Measurements from ENCODE around the gene OBSCN. TPM values are rescaled to one million over a fixed set of nuclear protein-coding genes. Genes with fewer than 3 reads are reported as not detected.
A peak's percentile ranks its signal among the peaks of the same experiment; 100 is the strongest.

The OBSCN gene
- total RNA-seq, 1 experiment from 2014 or later = 33.3 TPM

DNA sequence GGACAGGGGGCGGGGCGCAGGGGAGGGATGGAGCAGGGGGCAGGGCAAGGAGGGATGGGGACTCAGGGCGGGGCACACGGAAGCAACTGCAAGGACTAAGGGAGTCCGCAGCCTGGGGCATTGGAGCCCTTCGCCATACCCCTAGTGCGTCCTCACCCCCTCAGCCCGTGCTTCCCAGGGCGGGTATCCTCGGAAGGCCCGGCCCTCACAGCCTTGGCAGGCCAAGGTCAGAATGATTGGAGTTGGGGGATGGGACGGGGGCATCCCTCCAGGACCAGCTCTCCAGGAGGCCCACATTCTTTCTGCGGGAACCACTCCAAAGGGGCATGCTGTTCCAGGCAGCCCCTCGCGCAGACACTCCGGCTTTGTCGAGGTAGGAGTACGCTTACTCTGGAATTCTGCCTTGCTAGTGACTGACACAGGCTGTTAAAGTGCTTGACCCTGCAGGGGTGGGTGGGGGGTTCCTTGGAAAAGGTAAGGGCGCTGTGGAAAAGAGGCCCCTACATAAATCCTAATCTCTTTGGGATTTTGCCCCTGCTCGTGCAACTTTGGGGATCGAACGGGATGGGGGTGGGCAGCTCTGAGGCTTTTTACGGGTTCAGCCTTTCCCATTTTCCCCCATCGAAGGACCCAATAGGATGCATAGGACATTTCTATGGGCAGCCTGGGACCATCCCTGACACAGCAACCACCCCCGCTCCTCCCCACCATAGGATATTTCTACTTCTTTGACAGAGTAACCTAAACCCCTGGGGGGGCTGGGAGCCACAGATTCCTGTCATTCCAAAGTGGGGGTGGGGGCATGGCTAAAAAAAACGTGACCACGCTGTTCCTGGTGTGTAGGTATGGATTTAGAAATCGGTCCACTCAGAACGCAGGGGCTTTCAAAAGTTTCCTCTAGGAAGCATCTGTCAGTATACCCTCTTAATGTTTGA, 199.5 kb downstream of the OBSCN start:
- Histone ChIP-seq H3K27me3 (ENCODE audit: insufficient read depth, low read length) (peaks cover 4% of the 10 kb centered on the region; the same call in 1 of the 2 replicates), H2BK120ac (ENCODE audit: low read depth, low read length, poor library complexity, severe bottlenecking) (no peak overlapping the region), H3K18ac (ENCODE audit: insufficient read length, low read depth, low read length) (no peak overlapping the region), H4K8ac (replicated peaks; ENCODE audit: insufficient read length, low read depth, low read length) (no peak overlapping the region), H3K4me2 (ENCODE audit: insufficient read depth, insufficient read length, low read length) (peak overlapping the region; percentile 86), H3K79me2 (ENCODE audit: insufficient read depth, low read length) (peaks cover 23% of the 10 kb centered on the region), H2BK15ac (ENCODE audit: low read depth, low read length) (no peak overlapping the region), H3K27ac (ENCODE audit: insufficient read length, low read depth, low read length) (no peak overlapping the region), H4K5ac (ENCODE audit: insufficient read length, low read depth, low read length) (no peak overlapping the region), H2BK12ac (ENCODE audit: insufficient read length, low read depth, low read length) (no peak overlapping the region), H3K79me1 (ENCODE audit: insufficient read depth, low read depth, low read length, poor library complexity, severe bottlenecking) (peaks cover 16% of the 10 kb centered on the region), H3K4ac (ENCODE audit: low read depth, low read length) (no peak overlapping the region), H2AFZ (ENCODE audit: low read length) (no peak overlapping the region), H2AK5ac (ENCODE audit: insufficient read length, low read length) (no peak overlapping the region), H4K20me1 (ENCODE audit: control insufficient read depth, insufficient read depth, insufficient read length) (peaks cover 2% of the 10 kb centered on the region), H3K9me3 (ENCODE audit: control insufficient read depth, low read depth, low read length) (no peaks in the 10 kb centered on the region), H2BK20ac (ENCODE audit: low read depth, low read length, poor library complexity, severe bottlenecking) (no peak overlapping the region), H3K23ac (ENCODE audit: insufficient read length, low read depth, low read length) (no peak overlapping the region), H3K14ac (ENCODE audit: insufficient read depth, low read length) (no peak overlapping the region), H3K56ac (ENCODE audit: insufficient read length, low read depth, low read length) (no peak overlapping the region), H3K23me2 (ENCODE audit: insufficient read length, low read depth, low read length, poor library complexity, severe bottlenecking) (peaks cover 15% of the 10 kb centered on the region), H4K91ac (ENCODE audit: insufficient read length, low read depth, low read length) (no peak overlapping the region), H3K9ac (ENCODE audit: extremely low read depth, insufficient read length, low read length) (no peak overlapping the region), H2BK5ac (ENCODE audit: insufficient read length, low read length) (no peak overlapping the region), H3K4me1 (ENCODE audit: insufficient read depth, low read length) (0 out of 2 replicates have a peak, but pooled peaks cover 5% of the 10 kb centered on the region), H3T11ph (ENCODE audit: low read length) (no peak overlapping the region)
- peak overlapping the region in 1 of 3 experiments; percentile 72; a peak in 2 of 7 replicates for H3K27ac Mint-ChIP-seq
- peak overlapping the region; percentile 92 to 99 for H3K4me3 Mint-ChIP-seq
- peaks cover 17 to 32% of the 10 kb centered on the region in 2 experiments for H3K4me1 Mint-ChIP-seq
- H3K9me3 Mint-ChIP-seq = no peaks in the 10 kb centered on the region
- peak; percentile 26 for DNase-seq
- H3K36me3 Mint-ChIP-seq (ENCODE audit: insufficient read depth in 1 of 3, low read depth in 3 of 3) = peaks cover 18 to 36% (median 29%) of the 10 kb centered on the region in 3 experiments; a peak in 6 of 7 replicates
- no peak for TF ChIP-seq CTCF (conservative IDR thresholded peaks at IDR 0.05)
- no peaks in the 10 kb centered on the region; the same call in 1 of the 2 replicates for H3K27me3 Mint-ChIP-seq (ENCODE audit: low read depth)
- no CpG with 5 or more reads among the region's 29 CpGs for WGBS (ENCODE audit: extremely low coverage, insufficient read length, low lambda C conversion rate)

Measured in H9 (cell line).